GM21423 (cell line): ENCODE measurements around the gene SH3GL1.
"Not testable (repeated sequence)": the region's sequence is repeated elsewhere in the genome, so short reads cannot be mapped to it uniquely, and the experiment has no call there.

Experiments used
- ATAC-seq: cut with Tn5 transposase; IDR thresholded peaks from one replicate; pipeline ENCODE4 v1.9.1; 2021; ENCODE audit warnings: mild to moderate bottlenecking, moderate library complexity; ENCODE audit not compliant: unreplicated experiment

SH3GL1 gene

DNA sequence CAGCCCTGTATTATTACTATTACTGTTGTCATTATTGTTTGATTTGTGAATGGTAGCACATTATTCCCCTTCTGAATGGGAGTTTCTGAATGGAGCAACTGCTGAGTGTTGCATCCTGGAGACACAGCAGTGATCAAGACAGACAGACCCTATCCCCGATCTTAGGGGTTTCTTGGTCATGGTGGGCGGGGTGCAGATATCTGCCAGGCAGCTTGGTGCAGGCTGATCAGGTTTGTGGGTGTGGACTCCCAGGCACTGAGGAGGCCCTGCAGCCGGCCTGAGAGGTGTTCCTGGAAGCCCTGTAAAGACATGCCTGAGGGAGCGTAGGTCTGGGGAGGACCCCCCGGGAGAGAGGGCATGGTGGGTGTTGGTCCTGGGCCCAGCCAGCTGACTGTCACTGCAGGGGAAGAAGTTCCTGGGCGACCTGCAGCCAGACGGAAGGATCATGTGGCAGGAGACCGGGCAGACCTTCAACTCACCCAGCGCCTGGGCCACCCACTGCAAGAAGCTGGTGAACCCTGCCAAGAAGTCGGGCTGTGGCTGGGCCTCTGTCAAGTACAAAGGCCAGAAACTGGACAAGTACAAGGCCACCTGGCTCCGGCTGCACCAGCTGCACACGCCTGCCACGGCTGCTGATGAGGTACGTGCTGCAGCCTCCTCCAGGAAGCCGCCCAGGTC lies 54.9 kb downstream of the SH3GL1 start:
- no peak for ATAC-seq

DNA sequence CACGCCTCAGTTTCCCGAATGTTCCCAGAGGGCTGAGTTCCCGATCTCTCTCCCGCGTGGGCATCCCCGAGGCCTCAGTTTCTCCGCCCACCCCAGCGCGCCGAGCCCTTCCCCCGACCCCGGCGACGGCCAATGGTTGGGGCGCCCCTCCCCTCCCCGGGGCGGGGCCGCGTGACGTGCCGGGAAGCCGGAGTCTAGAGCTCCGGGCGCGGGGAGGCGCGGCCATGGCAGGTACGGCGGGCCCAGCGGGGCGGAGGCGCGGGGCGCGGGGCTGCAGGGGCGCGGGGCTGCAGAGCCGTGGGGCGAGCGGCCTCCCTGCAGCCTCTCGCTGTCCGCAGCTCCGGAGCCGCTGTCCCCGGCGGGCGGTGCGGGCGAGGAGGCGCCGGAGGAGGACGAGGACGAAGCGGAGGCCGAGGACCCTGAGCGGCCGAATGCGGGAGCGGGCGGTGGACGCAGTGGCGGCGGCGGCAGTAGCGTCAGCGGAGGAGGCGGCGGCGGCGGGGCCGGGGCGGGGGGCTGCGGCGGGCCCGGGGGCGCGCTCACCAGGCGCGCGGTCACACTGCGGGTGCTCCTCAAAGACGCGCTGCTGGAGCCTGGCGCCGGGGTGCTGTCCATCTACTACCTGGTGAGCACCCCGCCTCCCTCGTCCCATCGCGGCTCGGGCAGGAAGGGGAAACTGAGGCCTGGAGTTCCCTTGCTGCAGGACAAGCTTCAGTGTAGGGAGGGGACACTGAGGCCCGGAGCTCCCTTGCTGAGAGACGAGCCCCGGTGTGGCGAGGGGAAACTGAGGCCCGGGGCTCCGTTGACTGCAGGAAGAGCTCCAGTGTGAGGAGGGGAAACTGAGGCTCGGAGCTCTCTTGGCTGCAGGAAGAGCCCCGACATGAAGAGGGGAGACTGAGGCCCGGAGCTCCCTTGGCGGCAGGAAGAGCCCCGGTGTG lies 56.7 kb downstream of the SH3GL1 start, which contains the start of gene MPND:
MPND (plus strand) TSS at position 193 of the 938 bp plus-strand sequence; CDS start at position 225, 32 bp downstream.
- peak; percentile 52 for ATAC-seq

DNA sequence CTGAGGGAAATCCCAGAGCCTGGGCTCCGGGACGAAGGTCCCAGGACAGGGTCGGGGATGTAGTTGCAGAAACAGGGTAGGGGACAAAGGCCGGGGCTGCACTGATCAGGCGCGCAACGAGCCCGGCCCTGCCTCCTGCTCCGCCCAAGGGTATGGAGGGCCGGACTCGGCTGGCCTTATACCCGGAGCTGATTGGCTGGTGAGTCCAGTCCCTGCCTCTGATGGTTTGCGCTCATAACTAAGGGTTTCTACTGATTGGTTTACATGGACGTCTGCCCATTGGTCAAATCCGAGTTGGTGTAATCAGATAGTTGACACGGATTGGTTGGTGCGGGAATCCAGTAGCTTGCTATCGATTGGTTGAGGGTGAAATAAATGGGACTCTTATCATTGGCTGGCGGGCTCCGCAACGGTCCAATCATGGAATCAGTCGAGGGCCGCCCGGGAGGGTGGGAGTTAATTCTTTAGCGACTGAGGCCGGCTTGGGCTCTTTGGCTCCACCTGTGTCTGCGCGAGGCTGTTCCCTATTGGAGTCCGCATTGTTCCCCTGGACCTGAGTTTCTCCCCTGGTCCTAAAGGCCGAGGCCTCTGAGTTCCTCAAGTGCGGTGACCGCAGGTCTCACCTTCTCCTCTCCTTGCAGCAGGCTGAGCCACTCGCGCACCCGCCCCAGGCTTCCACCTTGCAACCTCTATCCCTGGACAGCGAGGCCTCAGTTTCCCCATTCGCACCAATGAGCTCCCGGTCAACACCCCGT lies 57.6 kb downstream of the SH3GL1 start:
- ATAC-seq = peak; percentile 85

DNA sequence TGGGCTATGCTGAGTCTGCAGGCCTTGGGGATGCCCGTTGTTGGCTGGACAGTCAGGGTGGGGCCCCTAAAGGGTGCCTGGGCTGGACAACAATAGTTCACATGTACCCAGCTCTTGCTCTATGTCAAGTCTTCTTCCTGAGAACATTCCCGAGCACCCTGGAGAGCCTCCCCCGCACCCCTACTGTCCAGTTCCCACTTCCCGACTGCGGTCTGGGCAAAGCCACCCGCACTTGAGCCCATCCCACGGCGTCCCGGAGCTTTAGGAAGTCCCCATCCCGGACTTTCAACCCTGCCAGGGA lies 58.1 kb downstream of the SH3GL1 start:
- ATAC-seq = no peak

GRCh38 chr19:4338441-4339355 lies 61.6 kb downstream of the SH3GL1 start, which contains the start of gene STAP2:
Gene STAP2 (minus strand): TSS chr19:4338827. CDS start chr19:4338753, 74 bp downstream.
- no peak for ATAC-seq

- no peak for ATAC-seq
Measured at GRCh38 chr19:4337906-4338440, 62.4 kb downstream of the SH3GL1 start.

GRCh38 chr19:4334929-4335570 lies 65.3 kb downstream of the SH3GL1 start:
- no peak for ATAC-seq

GRCh38 chr19:4329858-4330257 lies 70.5 kb downstream of the SH3GL1 start:
- ATAC-seq = no peak

DNA sequence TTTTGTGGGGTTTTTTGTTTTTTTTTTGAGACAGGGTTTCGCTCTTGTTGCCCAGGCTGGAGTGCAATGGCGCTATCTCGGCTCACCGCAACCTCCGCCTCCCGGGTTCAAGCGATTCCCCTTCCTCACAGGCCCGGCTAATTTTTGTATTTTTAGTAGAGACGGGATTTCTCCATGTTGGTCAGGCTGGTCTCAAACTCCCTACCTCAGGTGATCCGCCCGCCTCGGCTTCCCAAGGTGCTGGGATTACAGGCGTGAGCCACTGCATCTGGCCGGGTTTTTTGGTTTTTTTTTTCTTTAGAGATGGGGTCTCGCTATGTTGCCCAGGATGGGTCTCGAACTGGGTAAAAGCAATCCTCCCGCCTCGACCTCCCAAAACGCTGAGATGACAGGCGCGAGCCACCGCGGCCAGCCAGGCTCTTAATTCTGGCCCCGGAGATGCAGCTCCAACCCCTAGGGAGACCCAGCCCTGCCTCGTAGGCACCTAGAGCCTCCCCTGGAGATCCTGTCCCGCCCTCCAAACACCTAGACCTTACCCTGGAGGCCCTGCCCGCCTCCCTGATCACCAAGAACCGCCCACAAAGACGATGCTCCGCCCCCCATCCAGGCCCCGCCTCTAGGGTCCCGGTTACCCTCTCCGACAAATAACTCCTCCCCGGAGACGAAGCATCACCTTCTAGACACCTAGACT lies 71.2 kb downstream of the SH3GL1 start:
- not testable (repeated sequence) for ATAC-seq

GRCh38 chr19:4328243-4328990 lies 71.9 kb downstream of the SH3GL1 start:
- peak; percentile 79 for ATAC-seq

DNA sequence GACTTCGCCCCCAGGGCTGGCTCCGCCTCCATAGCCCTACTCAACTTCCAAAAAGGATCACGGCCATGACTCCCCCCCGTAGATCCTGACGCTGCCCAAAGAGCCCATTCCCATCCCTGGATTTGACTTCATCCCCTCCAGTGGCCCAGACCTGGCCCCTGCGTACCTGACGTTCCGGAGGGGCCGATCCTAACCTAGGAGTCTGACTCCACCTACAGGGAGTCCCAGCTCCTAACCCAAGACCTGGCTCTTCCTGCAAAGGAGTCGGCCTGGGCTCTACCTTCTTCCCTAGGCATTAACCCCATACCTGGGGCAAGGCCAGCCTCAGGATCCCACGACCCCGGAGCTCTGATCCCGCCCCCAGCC lies 72.5 kb downstream of the SH3GL1 start:
- ATAC-seq = no peak

GRCh38 chr19:4327252-4327876 lies 73.0 kb downstream of the SH3GL1 start:
- no peak for ATAC-seq

DNA sequence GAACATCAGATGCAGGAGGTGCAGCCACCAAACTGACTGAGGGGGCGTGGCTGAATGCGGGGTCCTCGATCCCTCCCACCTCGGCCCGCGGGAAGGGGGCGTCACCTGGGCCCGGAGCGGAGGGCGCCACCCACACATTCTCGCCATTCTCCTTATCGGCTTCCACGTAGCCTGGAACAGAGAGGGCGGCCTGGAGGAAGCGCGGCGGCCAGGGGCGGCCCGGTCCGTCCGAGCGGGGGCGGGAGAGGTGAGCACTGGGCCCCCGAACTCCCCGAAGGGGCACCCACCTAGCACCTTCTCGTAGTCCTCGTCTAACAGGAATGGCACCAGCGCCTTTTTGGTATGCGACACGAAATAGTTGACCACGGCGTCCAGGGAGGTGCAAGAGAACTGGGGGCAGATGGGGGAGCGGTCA lies 73.5 kb downstream of the SH3GL1 start:
- no peak for ATAC-seq

- ATAC-seq = no peak
Measured at GRCh38 chr19:4326215-4326836, 74.0 kb downstream of the SH3GL1 start.

GRCh38 chr19:4324228-4324627 lies 76.1 kb downstream of the SH3GL1 start:
- no peak for ATAC-seq

GRCh38 chr19:4323692-4324091 lies 76.7 kb downstream of the SH3GL1 start:
- ATAC-seq = no peak

GRCh38 chr19:4322942-4323665 lies 77.2 kb downstream of the SH3GL1 start:
- no peak for ATAC-seq
